ENCODE data around the gene PTPN5. TPM values are rescaled to one million over a fixed set of nuclear protein-coding genes. Genes with fewer than 3 reads are reported as not detected.

PTPN5 gene
- total RNA-seq, 1 experiment from 2014 or later: 1.4 TPM

DNA sequence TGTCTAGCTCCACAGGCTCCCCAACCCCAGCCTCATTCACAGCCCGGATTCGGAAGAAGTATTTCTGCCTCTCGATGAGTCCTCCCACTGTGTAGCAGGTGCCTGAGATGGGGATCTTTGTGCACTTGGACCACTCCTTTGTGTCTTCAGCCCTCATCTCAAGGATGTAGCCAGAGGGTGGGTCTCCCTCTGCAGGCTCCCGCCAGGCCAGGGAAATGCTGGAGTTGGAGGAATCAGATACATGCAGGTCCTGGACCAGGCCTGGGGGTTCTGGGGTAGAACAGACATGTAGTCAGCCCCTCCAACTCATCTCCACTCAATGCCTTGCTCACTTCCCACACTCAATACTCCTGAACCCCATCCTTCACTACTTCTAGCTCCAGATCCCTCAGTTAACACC is 82.2 kb downstream of the PTPN5 start:
- no peak overlapping the region for H3K23ac ChIP-seq (ENCODE audit: insufficient read length, low read depth, low read length)
- H3K79me1 ChIP-seq (ENCODE audit: insufficient read depth, low read depth, low read length, poor library complexity, severe bottlenecking): no peaks in the 10 kb centered on the region
- no peaks in the 10 kb centered on the region for H3K36me3 Mint-ChIP-seq (ENCODE audit: insufficient read depth in 1 of 3, low read depth in 3 of 3)
- H3K4me3 Mint-ChIP-seq: no peak overlapping the region
- no peak overlapping the region for H3K56ac ChIP-seq (ENCODE audit: insufficient read length, low read depth, low read length)
- no peak overlapping the region for H3K4ac ChIP-seq (ENCODE audit: low read depth, low read length)
- H3K27me3 ChIP-seq (ENCODE audit: insufficient read depth, low read length): peaks cover 3% of the 10 kb centered on the region
- no peaks in the 10 kb centered on the region for H3K9me3 Mint-ChIP-seq
- no peaks in the 10 kb centered on the region for H4K20me1 ChIP-seq (ENCODE audit: control insufficient read depth, insufficient read depth, insufficient read length)
- no peaks in the 10 kb centered on the region for H3K23me2 ChIP-seq (ENCODE audit: insufficient read length, low read depth, low read length, poor library complexity, severe bottlenecking)
- H2BK120ac ChIP-seq (ENCODE audit: low read depth, low read length, poor library complexity, severe bottlenecking): no peak overlapping the region
- H3K18ac ChIP-seq (ENCODE audit: insufficient read length, low read depth, low read length): no peak overlapping the region
- H4K8ac ChIP-seq (replicated peaks; ENCODE audit: insufficient read length, low read depth, low read length): no peak overlapping the region
- no peak overlapping the region for H2BK5ac ChIP-seq (ENCODE audit: insufficient read length, low read length)
- H4K5ac ChIP-seq (ENCODE audit: insufficient read length, low read depth, low read length): no peak overlapping the region
- H3T11ph ChIP-seq (ENCODE audit: low read length): no peak overlapping the region
- H3K9ac ChIP-seq (ENCODE audit: extremely low read depth, insufficient read length, low read length): no peak overlapping the region
- H3K27me3 Mint-ChIP-seq (ENCODE audit: low read depth): peaks cover 52% of the 10 kb centered on the region
- peaks cover 3 to 10% of the 10 kb centered on the region in 2 experiments; a peak in 2 of 4 replicates for H3K4me1 Mint-ChIP-seq
- H3K14ac ChIP-seq (ENCODE audit: insufficient read depth, low read length): no peak overlapping the region
- no peak overlapping the region for H2BK20ac ChIP-seq (ENCODE audit: low read depth, low read length, poor library complexity, severe bottlenecking)
- no peak for DNase-seq
- no peak overlapping the region for H3K27ac Mint-ChIP-seq
- H4K91ac ChIP-seq (ENCODE audit: insufficient read length, low read depth, low read length): no peak overlapping the region
- H3K4me2 ChIP-seq (ENCODE audit: insufficient read depth, insufficient read length, low read length): no peak overlapping the region
- H2AFZ ChIP-seq (ENCODE audit: low read length): no peak overlapping the region
- no peak overlapping the region for H2BK15ac ChIP-seq (ENCODE audit: low read depth, low read length)
- no peaks in the 10 kb centered on the region for H3K4me1 ChIP-seq (ENCODE audit: insufficient read depth, low read length)
- H3K79me2 ChIP-seq (ENCODE audit: insufficient read depth, low read length): no peaks in the 10 kb centered on the region
- H3K27ac ChIP-seq (ENCODE audit: insufficient read length, low read depth, low read length): no peak overlapping the region
- TF ChIP-seq, protein P1, sequence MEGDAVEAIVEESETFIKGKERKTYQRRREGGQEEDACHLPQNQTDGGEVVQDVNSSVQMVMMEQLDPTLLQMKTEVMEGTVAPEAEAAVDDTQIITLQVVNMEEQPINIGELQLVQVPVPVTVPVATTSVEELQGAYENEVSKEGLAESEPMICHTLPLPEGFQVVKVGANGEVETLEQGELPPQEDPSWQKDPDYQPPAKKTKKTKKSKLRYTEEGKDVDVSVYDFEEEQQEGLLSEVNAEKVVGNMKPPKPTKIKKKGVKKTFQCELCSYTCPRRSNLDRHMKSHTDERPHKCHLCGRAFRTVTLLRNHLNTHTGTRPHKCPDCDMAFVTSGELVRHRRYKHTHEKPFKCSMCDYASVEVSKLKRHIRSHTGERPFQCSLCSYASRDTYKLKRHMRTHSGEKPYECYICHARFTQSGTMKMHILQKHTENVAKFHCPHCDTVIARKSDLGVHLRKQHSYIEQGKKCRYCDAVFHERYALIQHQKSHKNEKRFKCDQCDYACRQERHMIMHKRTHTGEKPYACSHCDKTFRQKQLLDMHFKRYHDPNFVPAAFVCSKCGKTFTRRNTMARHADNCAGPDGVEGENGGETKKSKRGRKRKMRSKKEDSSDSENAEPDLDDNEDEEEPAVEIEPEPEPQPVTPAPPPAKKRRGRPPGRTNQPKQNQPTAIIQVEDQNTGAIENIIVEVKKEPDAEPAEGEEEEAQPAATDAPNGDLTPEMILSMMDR (conservative IDR thresholded peaks at IDR 0.05): no peak
- WGBS (ENCODE audit: extremely low coverage, insufficient read length, low lambda C conversion rate): no CpG with 5 or more reads among the region's 4 CpGs
- no peak overlapping the region for H2BK12ac ChIP-seq (ENCODE audit: insufficient read length, low read depth, low read length)
- no peaks in the 10 kb centered on the region for H3K9me3 ChIP-seq (ENCODE audit: control insufficient read depth, low read depth, low read length)
- no peak overlapping the region for H2AK5ac ChIP-seq (ENCODE audit: insufficient read length, low read length)

Data from H9 (cell line).